Activated B cell treated with CpG ODN at 0.5 μM for 24 hours (primary cell): ENCODE results near the gene PCCB. TPM values are rescaled to one million over a fixed set of nuclear protein-coding genes. Genes with fewer than 3 reads are reported as not detected.

Experiments
- ATAC-seq: fragments of 200-7000 bp; cut with Tn5 transposase; one replicate; pipeline ENCODE4 v1.10.0; 2021; ENCODE audit warnings: low read depth, mild to moderate bottlenecking, moderate library complexity
- CTCF ChIA-PET: fragments of 350-600 bp; sonication (Branson Sonifier 250); formaldehyde crosslinking; loops from one replicate; lab custom pipeline; 2021; ENCODE audit warnings: antibody characterized with exemption; lab: Charles Lee
- POLR2A ChIA-PET: fragments of 350-600 bp; sonication (Branson Sonifier 250); formaldehyde crosslinking; loops from one replicate; lab custom pipeline; 2021; ENCODE audit warnings: antibody characterized with exemption; lab: Charles Lee
- DNase-seq: peaks from one replicate; pipeline ENCODE4 v3.0.0; 2022
- H3K27ac Mint-ChIP-seq: one replicate; pipeline ENCODE4 v1.8.0; 2020; ENCODE audit warnings: mixed read lengths
- H3K27me3 Mint-ChIP-seq: one replicate; pipeline ENCODE4 v1.8.0; 2021; ENCODE audit warnings: mixed read lengths
- H3K36me3 Mint-ChIP-seq: one replicate; pipeline ENCODE4 v1.8.0; 2021; ENCODE audit warnings: low read depth, mixed read lengths
- H3K4me1 Mint-ChIP-seq: one replicate; pipeline ENCODE4 v1.8.0; 2021; ENCODE audit warnings: mixed read lengths
- H3K4me3 Mint-ChIP-seq: one replicate; pipeline ENCODE4 v1.8.0; 2020; ENCODE audit warnings: mild to moderate bottlenecking, mixed read lengths
- H3K9me3 Mint-ChIP-seq: one replicate; pipeline ENCODE4 v1.8.0; 2020; ENCODE audit warnings: mixed read lengths
- intact Hi-C: fragments of 100-400 bp; cut with micrococcal nuclease; formaldehyde crosslinking; loops from one replicate; pipeline ENCODE4 v1.15.1; 2024
- total RNA-seq: library from RNA; stranded (reverse); gene quantifications from 2 replicates; pipeline ENCODE4 v1.2.3, GENCODE V29; 2022
- TF ChIP-seq, protein P1 (sequence below): fragments of 200-600 bp; IDR thresholded peaks from one replicate; pipeline ENCODE4 v1.8.0; 2022; ENCODE audit warnings: antibody characterized with exemption, mild to moderate bottlenecking

Gene PCCB
- total RNA-seq, 1 donor from 2014 or later, result 31.2 TPM

GRCh38 chr3:136279092-136279491 lies 29.0 kb downstream of the PCCB start:
- peaks cover 25% of the 10 kb centered on the region for H3K4me1 Mint-ChIP-seq
- no peaks in the 10 kb centered on the region for H3K27me3 Mint-ChIP-seq
- ChIA-PET POLR2A (no interaction called here), CTCF (no interaction called here)
- peaks cover 60% of the 10 kb centered on the region for H3K36me3 Mint-ChIP-seq
- ATAC-seq (no peak), DNase-seq (no peak)
- no peak overlapping the region for H3K4me3 Mint-ChIP-seq
- intact Hi-C loops, result no loop called here
- no peak overlapping the region for H3K27ac Mint-ChIP-seq
- TF ChIP-seq, protein P1, sequence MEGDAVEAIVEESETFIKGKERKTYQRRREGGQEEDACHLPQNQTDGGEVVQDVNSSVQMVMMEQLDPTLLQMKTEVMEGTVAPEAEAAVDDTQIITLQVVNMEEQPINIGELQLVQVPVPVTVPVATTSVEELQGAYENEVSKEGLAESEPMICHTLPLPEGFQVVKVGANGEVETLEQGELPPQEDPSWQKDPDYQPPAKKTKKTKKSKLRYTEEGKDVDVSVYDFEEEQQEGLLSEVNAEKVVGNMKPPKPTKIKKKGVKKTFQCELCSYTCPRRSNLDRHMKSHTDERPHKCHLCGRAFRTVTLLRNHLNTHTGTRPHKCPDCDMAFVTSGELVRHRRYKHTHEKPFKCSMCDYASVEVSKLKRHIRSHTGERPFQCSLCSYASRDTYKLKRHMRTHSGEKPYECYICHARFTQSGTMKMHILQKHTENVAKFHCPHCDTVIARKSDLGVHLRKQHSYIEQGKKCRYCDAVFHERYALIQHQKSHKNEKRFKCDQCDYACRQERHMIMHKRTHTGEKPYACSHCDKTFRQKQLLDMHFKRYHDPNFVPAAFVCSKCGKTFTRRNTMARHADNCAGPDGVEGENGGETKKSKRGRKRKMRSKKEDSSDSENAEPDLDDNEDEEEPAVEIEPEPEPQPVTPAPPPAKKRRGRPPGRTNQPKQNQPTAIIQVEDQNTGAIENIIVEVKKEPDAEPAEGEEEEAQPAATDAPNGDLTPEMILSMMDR, result no peak
- peaks cover 15% of the 10 kb centered on the region for H3K9me3 Mint-ChIP-seq

DNA sequence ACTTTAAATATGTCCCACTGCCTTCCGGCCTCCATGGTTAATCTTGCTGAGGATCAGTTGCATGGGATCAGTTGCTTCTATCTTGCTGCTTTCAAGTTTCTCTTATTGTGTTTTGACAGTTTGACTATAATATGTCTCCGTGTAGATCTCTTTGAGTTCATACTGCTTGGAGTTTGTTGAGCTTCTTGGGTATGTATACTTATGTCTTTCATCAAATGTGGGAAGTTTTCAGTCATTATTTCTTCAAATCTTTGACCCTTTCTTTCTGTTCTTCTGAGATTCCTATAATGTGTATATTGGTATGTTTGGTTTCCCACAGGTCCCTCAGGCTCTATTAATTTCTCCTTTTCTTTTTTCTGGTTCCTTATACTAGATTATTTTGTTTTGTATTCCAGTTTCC lies 30.8 kb downstream of the PCCB start:
- ATAC-seq (no peak), DNase-seq (no peak)
- Mint-ChIP-seq H3K4me1 (peaks cover 25% of the 10 kb centered on the region), H3K27me3 (no peaks in the 10 kb centered on the region), H3K36me3 (peaks cover 64% of the 10 kb centered on the region), H3K4me3 (no peak overlapping the region), H3K27ac (no peak overlapping the region), H3K9me3 (peaks cover 15% of the 10 kb centered on the region)
- ChIA-PET CTCF (no interaction called here), POLR2A (no interaction called here)
- intact Hi-C loops, result no loop called here
- TF ChIP-seq, protein P1, result no peak

- peaks cover 15% of the 10 kb centered on the region for H3K9me3 Mint-ChIP-seq
- H3K36me3 Mint-ChIP-seq, result peaks cover 69% of the 10 kb centered on the region
- ChIA-PET CTCF (interaction anchor here (1.0 kb wide), 1 partner anchor 110 kb away, joined by 3 read pairs; no protein-coding TSS in a partner anchor), POLR2A (interaction anchor here (0.5 to 1.1 kb wide), 2 partner anchors 25 to 86 kb away, joined by 3 to 4 read pairs; partner anchors contain the start of gene MSL2)
- DNase-seq, result no peak
- TF ChIP-seq, protein P1, result no peak
- intact Hi-C loops, result no loop called here
- H3K27ac Mint-ChIP-seq, result peak overlapping the region; percentile 46
- peaks cover 25% of the 10 kb centered on the region for H3K4me1 Mint-ChIP-seq
- no peak overlapping the region for H3K4me3 Mint-ChIP-seq
- no peak for ATAC-seq
- no peaks in the 10 kb centered on the region for H3K27me3 Mint-ChIP-seq
Measured at GRCh38 chr3:136281966-136282520, 31.9 kb downstream of the PCCB start.

GRCh38 chr3:136283627-136284026 lies 33.5 kb downstream of the PCCB start:
- Mint-ChIP-seq H3K36me3 (peaks cover 69% of the 10 kb centered on the region), H3K4me3 (no peak overlapping the region), H3K4me1 (peaks cover 28% of the 10 kb centered on the region), H3K27me3 (no peaks in the 10 kb centered on the region), H3K27ac (no peak overlapping the region), H3K9me3 (peaks cover 13% of the 10 kb centered on the region)
- CTCF ChIA-PET, result no interaction called here
- no peak for DNase-seq
- POLR2A ChIA-PET, result no interaction called here
- TF ChIP-seq, protein P1, result no peak
- ATAC-seq, result no peak
- intact Hi-C loops, result no loop called here

- TF ChIP-seq, protein P1, result no peak
Measured at GRCh38 chr3:136291302-136291701, 41.2 kb downstream of the PCCB start.

More at GRCh38 chr3:136291302-136291701, 41.2 kb downstream of the PCCB start:
- no peaks in the 10 kb centered on the region for H3K27me3 Mint-ChIP-seq
- ChIA-PET POLR2A (interaction anchor here (0.6 kb wide), 1 partner anchor 722 kb away, joined by 3 read pairs; no protein-coding TSS in a partner anchor), CTCF (no interaction called here)
- H3K9me3 Mint-ChIP-seq, result no peaks in the 10 kb centered on the region
- no peak overlapping the region for H3K4me3 Mint-ChIP-seq
- H3K27ac Mint-ChIP-seq, result no peak overlapping the region
- DNase-seq (no peak), ATAC-seq (no peak)
- H3K36me3 Mint-ChIP-seq, result peaks cover 48% of the 10 kb centered on the region
- H3K4me1 Mint-ChIP-seq, result peaks cover 3% of the 10 kb centered on the region
- intact Hi-C loops, result no loop called here
